A549 treated with AZD9567 at 1 μM for 4 hours (cell line): ENCODE data around the gene PRLHR. TPM values are rescaled to one million over a fixed set of nuclear protein-coding genes. Genes with fewer than 3 reads are reported as not detected.

ENCODE experiments used
- total RNA-seq: library from RNA; stranded (reverse); fragments of 200-300 nt; extraction: Qiagen RNA extraction; gene quantifications from 5 replicates; pipeline ENCODE4 v1.2.3, GENCODE V29; 2022; ENCODE audit not compliant: insufficient read depth

The PRLHR gene
- not detected in 5 replicates for total RNA-seq

GRCh38 chr10:118595598-118596425 lies at the start of gene PRLHR:
Gene PRLHR (minus strand): TSS chr10:118595648. CDS start chr10:118595244, 404 bp downstream.

Other genes with a start within 250 kb of the PRLHR start
- 10.1 to 25.0 TPM (median 13.6 TPM) in 5 replicates for gene CACUL1, start 159.3 kb upstream of the PRLHR start, total RNA-seq